MCF 10A (cell line): ENCODE measurements around the gene MGARP. TPM values are rescaled to one million over a fixed set of nuclear protein-coding genes. Genes with fewer than 3 reads are reported as not detected.

Experiments
- BruUV-seq: library from RNA; stranded (reverse); fragments of 400-500 nt; replicated peaks from 2 replicates; lab custom pipeline; 2021; lab: Mats Ljungman, UMichigan
- CTCF ChIA-PET: fragments of 300-600 bp; sonication (Branson Sonifier 250); formaldehyde crosslinking; extraction: SDS; loops from one replicate; lab custom pipeline; 2021; ENCODE audit warnings: antibody characterized with exemption, inconsistent platforms; lab: Yijun Ruan, JAX
- POLR2A ChIA-PET: fragments of 300-600, 350-650 bp; sonication (Branson Sonifier 250); formaldehyde crosslinking; extraction: SDS; loops from one replicate; lab custom pipeline; 2020; ENCODE audit warnings: antibody characterized with exemption, inconsistent platforms; lab: Yijun Ruan, JAX
- DNase-seq: peaks from one replicate; pipeline ENCODE4 v3.0.0-alpha.2; 2018; ENCODE audit not compliant: unreplicated experiment
- H3K27ac Mint-ChIP-seq: one replicate; pipeline ENCODE4 v1.8.0; 2022; ENCODE audit warnings: mild to moderate bottlenecking, low read depth, mixed read lengths; ENCODE audit not compliant: unreplicated experiment
- H3K27me3 Mint-ChIP-seq: one replicate; pipeline ENCODE4 v1.8.0; 2022; ENCODE audit warnings: mixed read lengths; ENCODE audit not compliant: insufficient read depth, unreplicated experiment
- H3K36me3 Mint-ChIP-seq: one replicate; pipeline ENCODE4 v1.8.0; 2022; ENCODE audit warnings: mild to moderate bottlenecking, moderate library complexity, mixed read lengths; ENCODE audit not compliant: insufficient read depth, unreplicated experiment
- H3K4me1 Mint-ChIP-seq: one replicate; pipeline ENCODE4 v1.8.0; 2022; ENCODE audit warnings: mixed read lengths; ENCODE audit not compliant: insufficient read depth, unreplicated experiment
- H3K4me3 Mint-ChIP-seq: one replicate; pipeline ENCODE4 v1.8.0; 2022; ENCODE audit warnings: mild to moderate bottlenecking, moderate library complexity, mixed read lengths; ENCODE audit not compliant: unreplicated experiment
- H3K9me3 Mint-ChIP-seq: one replicate; pipeline ENCODE4 v1.8.0; 2022; ENCODE audit warnings: mixed read lengths; ENCODE audit not compliant: unreplicated experiment
- CTCF ChIP-seq: fragments of 200-600 bp; IDR thresholded peaks from one replicate; pipeline ENCODE4 v1.8.0; 2022; ENCODE audit warnings: antibody characterized with exemption, mild to moderate bottlenecking; ENCODE audit not compliant: unreplicated experiment
- intact Hi-C: fragments of 100-400 bp; cut with micrococcal nuclease; formaldehyde crosslinking; loops from 2 replicates; pipeline ENCODE4 v1.14.1; 2022
- total RNA-seq: library from RNA; stranded (reverse); gene quantifications from 2 replicates; pipeline ENCODE4 v1.2.3, GENCODE V29; 2022

Gene MGARP
- total RNA-seq, 1 experiment from 2014 or later: not detected

- Mint-ChIP-seq H3K4me3 (no peak overlapping the region), H3K9me3 (no peaks in the 10 kb centered on the region), H3K4me1 (peaks cover 27% of the 10 kb centered on the region), H3K27me3 (no peaks in the 10 kb centered on the region), H3K27ac (no peak overlapping the region), H3K36me3 (peaks cover 6% of the 10 kb centered on the region)
- ChIA-PET POLR2A (interaction anchor here (0.8 to 0.9 kb wide), 3 partner anchors 21 to 55 kb away, joined by 3 to 6 read pairs (median 6); partner anchors contain the start of gene NAA15), CTCF (interaction anchor here (0.7 to 1.2 kb wide), 3 partner anchors 11 to 22 kb away, joined by 3 to 4 read pairs (median 3); no protein-coding TSS in a partner anchor)
- TF ChIP-seq CTCF: no peak
- DNase-seq: no peak
- no TSS peak for BruUV-seq
- intact Hi-C loops: no loop called here
Observed at GRCh38 chr4:139246166-139246565, 33.9 kb downstream of the MGARP start.

GRCh38 chr4:139245590-139245989 lies 34.4 kb downstream of the MGARP start:
- H3K4me3 Mint-ChIP-seq: no peak overlapping the region
- no peak for DNase-seq
- POLR2A ChIA-PET: interaction anchor here (0.8 to 0.9 kb wide), 3 partner anchors 22 to 55 kb away, joined by 3 to 6 read pairs (median 6); partner anchors contain the start of gene NAA15

GRCh38 chr4:139243448-139244365 lies 36.3 kb downstream of the MGARP start:
- ChIA-PET CTCF (interaction anchor here (0.6 to 4.8 kb wide), 8 partner anchors 10 to 65 kb away, joined by 3 to 45 read pairs (median 4); no protein-coding TSS in a partner anchor), POLR2A (interaction anchor here (0.6 to 4.7 kb wide), 23 partner anchors 9 to 310 kb away, joined by 3 to 91 read pairs (median 5); partner anchors contain the start of genes ELF2, NAA15 and NDUFC1)
- BruUV-seq: no TSS peak
- no peak for TF ChIP-seq CTCF
- no peaks in the 10 kb centered on the region for H3K36me3 Mint-ChIP-seq
- H3K4me3 Mint-ChIP-seq: no peak overlapping the region
- DNase-seq: peak; percentile 98
- peaks cover 27% of the 10 kb centered on the region for H3K4me1 Mint-ChIP-seq
- H3K27me3 Mint-ChIP-seq: no peaks in the 10 kb centered on the region
- H3K9me3 Mint-ChIP-seq: peaks cover 6% of the 10 kb centered on the region
- intact Hi-C loops: loop anchor here (1.0 to 5.0 kb wide), 2 partner anchors 52 to 226 kb away; partner anchors contain the start of gene NOCT
- peak overlapping the region; percentile 93 for H3K27ac Mint-ChIP-seq

More at GRCh38 chr4:139245590-139245989, 34.4 kb downstream of the MGARP start:
- intact Hi-C loops: no loop called here
- BruUV-seq: no TSS peak
- Mint-ChIP-seq H3K36me3 (peaks cover 6% of the 10 kb centered on the region), H3K27ac (peak overlapping the region; percentile 93), H3K9me3 (no peaks in the 10 kb centered on the region), H3K4me1 (peaks cover 27% of the 10 kb centered on the region), H3K27me3 (no peaks in the 10 kb centered on the region)
- TF ChIP-seq CTCF: no peak
- CTCF ChIA-PET: interaction anchor here (0.7 to 1.2 kb wide), 3 partner anchors 11 to 21 kb away, joined by 3 to 4 read pairs (median 3); no protein-coding TSS in a partner anchor
